Activated CD4-positive, alpha-beta T cell treated with anti-CD3 and anti-CD28 coated beads, Interleukin-2, amount 10 ng/mL, durations not matched to agents 7 days and 5 days (primary cell): Measurements from ENCODE around the gene RSU1. TPM values are rescaled to one million over a fixed set of nuclear protein-coding genes. Genes with fewer than 3 reads are reported as not detected.
A peak's percentile ranks its signal among the peaks of the same experiment; 100 is the strongest.

Experiments
- CTCF ChIA-PET: fragments of 350-600 bp; sonication (Branson Sonifier 250); formaldehyde crosslinking; loops from one replicate; lab custom pipeline; 2021; ENCODE audit warnings: antibody characterized with exemption; lab: Charles Lee
- POLR2A ChIA-PET: fragments of 350-600 bp; sonication (Branson Sonifier 250); formaldehyde crosslinking; loops from one replicate; lab custom pipeline; 2021; ENCODE audit warnings: antibody characterized with exemption; lab: Charles Lee
- DNase-seq: peaks from one replicate; pipeline ENCODE4 v3.0.0-alpha.2; 2020
- H3K27ac Mint-ChIP-seq: one replicate; pipeline ENCODE4 v1.8.0; 2021; ENCODE audit warnings: mild to moderate bottlenecking, moderate library complexity, mixed read lengths
- H3K27me3 Mint-ChIP-seq: one replicate; pipeline ENCODE4 v1.8.0; 2021; ENCODE audit warnings: mixed read lengths
- H3K36me3 Mint-ChIP-seq: one replicate; pipeline ENCODE4 v1.8.0; 2021; ENCODE audit warnings: low read depth, mixed read lengths
- H3K4me1 Mint-ChIP-seq: one replicate; pipeline ENCODE4 v1.8.0; 2021; ENCODE audit warnings: mixed read lengths
- H3K4me3 Mint-ChIP-seq: one replicate; pipeline ENCODE4 v1.8.0; 2021; ENCODE audit warnings: mild to moderate bottlenecking, moderate library complexity, mixed read lengths
- H3K9me3 Mint-ChIP-seq: one replicate; pipeline ENCODE4 v1.8.0; 2021; ENCODE audit warnings: mixed read lengths
- total RNA-seq, 2 experiments: library from RNA; stranded (reverse); gene quantifications; one replicate each; pipeline ENCODE4 v1.2.3, GENCODE V29; 2021

RSU1 gene
- total RNA-seq, 2 experiments from 2014 or later: 79.5 to 106 TPM

GRCh38 chr10:16795410-16796073, 21.7 kb downstream of the RSU1 start:
- no peak for DNase-seq
- no peaks in the 10 kb centered on the region for H3K27me3 Mint-ChIP-seq
- ChIA-PET CTCF (interaction anchor here (0.6 to 1.3 kb wide), 3 partner anchors 14 to 1009 kb away, joined by 3 to 5 read pairs (median 3); no protein-coding TSS in a partner anchor), POLR2A (interaction anchor here (0.6 kb wide), 1 partner anchor 420 kb away, joined by 3 read pairs; no protein-coding TSS in a partner anchor)
- no peak overlapping the region for H3K27ac Mint-ChIP-seq
- peaks cover 10% of the 10 kb centered on the region for H3K4me1 Mint-ChIP-seq
- peaks cover 4% of the 10 kb centered on the region for H3K9me3 Mint-ChIP-seq
- H3K36me3 Mint-ChIP-seq: peaks cover 49% of the 10 kb centered on the region
- H3K4me3 Mint-ChIP-seq: no peak overlapping the region

- Mint-ChIP-seq H3K27me3 (no peaks in the 10 kb centered on the region), H3K36me3 (peaks cover 61% of the 10 kb centered on the region), H3K9me3 (peaks cover 7% of the 10 kb centered on the region), H3K27ac (no peak overlapping the region), H3K4me1 (peaks cover 6% of the 10 kb centered on the region), H3K4me3 (no peak overlapping the region)
- POLR2A ChIA-PET: no interaction called here
- CTCF ChIA-PET: interaction anchor here (1.3 kb wide), 1 partner anchor 15 kb away, joined by 3 read pairs; no protein-coding TSS in a partner anchor
- no peak for DNase-seq
Observed at GRCh38 chr10:16794005-16794404, 23.2 kb downstream of the RSU1 start.

GRCh38 chr10:16792675-16793074, 24.5 kb downstream of the RSU1 start:
- peaks cover 59% of the 10 kb centered on the region for H3K36me3 Mint-ChIP-seq
- peaks cover 8% of the 10 kb centered on the region for H3K9me3 Mint-ChIP-seq
- ChIA-PET CTCF (interaction anchor here (1.3 kb wide), 1 partner anchor 25 kb away, joined by 4 read pairs; the partner anchor contains the start of gene RSU1), POLR2A (no interaction called here)
- H3K4me1 Mint-ChIP-seq: peaks cover 19% of the 10 kb centered on the region
- H3K27ac Mint-ChIP-seq: no peak overlapping the region
- no peak for DNase-seq
- no peaks in the 10 kb centered on the region for H3K27me3 Mint-ChIP-seq
- no peak overlapping the region for H3K4me3 Mint-ChIP-seq

GRCh38 chr10:16789765-16790164, 27.5 kb downstream of the RSU1 start:
- Mint-ChIP-seq H3K9me3 (peaks cover 30% of the 10 kb centered on the region), H3K4me3 (no peak overlapping the region), H3K27me3 (no peaks in the 10 kb centered on the region), H3K4me1 (peaks cover 22% of the 10 kb centered on the region), H3K27ac (no peak overlapping the region), H3K36me3 (peaks cover 64% of the 10 kb centered on the region)
- POLR2A ChIA-PET: interaction anchor here (0.7 kb wide), 1 partner anchor 48 kb away, joined by 3 read pairs; no protein-coding TSS in a partner anchor
- DNase-seq: no peak
- CTCF ChIA-PET: no interaction called here

- POLR2A ChIA-PET: interaction anchor here (0.7 kb wide), 1 partner anchor 48 kb away, joined by 3 read pairs; no protein-coding TSS in a partner anchor
- Mint-ChIP-seq H3K27ac (peak overlapping the region; percentile 92), H3K4me3 (no peak overlapping the region), H3K27me3 (no peaks in the 10 kb centered on the region), H3K36me3 (peaks cover 64% of the 10 kb centered on the region), H3K4me1 (peaks cover 22% of the 10 kb centered on the region), H3K9me3 (peaks cover 30% of the 10 kb centered on the region)
- CTCF ChIA-PET: no interaction called here
- no peak for DNase-seq
Observed at GRCh38 chr10:16789261-16789660, 28.0 kb downstream of the RSU1 start.

- peak overlapping the region; percentile 92 for H3K27ac Mint-ChIP-seq
Observed at GRCh38 chr10:16788778-16789177, 28.4 kb downstream of the RSU1 start.

GRCh38 chr10:16788125-16788524, 29.1 kb downstream of the RSU1 start:
- peak overlapping the region; percentile 92 for H3K27ac Mint-ChIP-seq
- H3K4me3 Mint-ChIP-seq: no peak overlapping the region
- H3K36me3 Mint-ChIP-seq: peaks cover 53% of the 10 kb centered on the region
- H3K9me3 Mint-ChIP-seq: peaks cover 26% of the 10 kb centered on the region
- CTCF ChIA-PET: interaction anchor here (0.8 to 1.0 kb wide), 2 partner anchors 10 to 17 kb away, joined by 3 read pairs; no protein-coding TSS in a partner anchor
- DNase-seq: no peak
- POLR2A ChIA-PET: no interaction called here
- H3K4me1 Mint-ChIP-seq: peaks cover 22% of the 10 kb centered on the region
- H3K27me3 Mint-ChIP-seq: no peaks in the 10 kb centered on the region

More at GRCh38 chr10:16788778-16789177, 28.4 kb downstream of the RSU1 start:
- Mint-ChIP-seq H3K4me3 (no peak overlapping the region), H3K36me3 (peaks cover 60% of the 10 kb centered on the region), H3K27me3 (no peaks in the 10 kb centered on the region), H3K4me1 (peaks cover 22% of the 10 kb centered on the region), H3K9me3 (peaks cover 30% of the 10 kb centered on the region)
- no peak for DNase-seq
- ChIA-PET CTCF (interaction anchor here (0.8 kb wide), 1 partner anchor 11 kb away, joined by 3 read pairs; no protein-coding TSS in a partner anchor), POLR2A (no interaction called here)

- peaks cover 51% of the 10 kb centered on the region for H3K36me3 Mint-ChIP-seq
- ChIA-PET POLR2A (no interaction called here), CTCF (interaction anchor here (1.0 kb wide), 1 partner anchor 18 kb away, joined by 3 read pairs; no protein-coding TSS in a partner anchor)
- no peak overlapping the region for H3K4me3 Mint-ChIP-seq
- DNase-seq: peak; percentile 61
- H3K27ac Mint-ChIP-seq: peak overlapping the region; percentile 92
- peaks cover 26% of the 10 kb centered on the region for H3K9me3 Mint-ChIP-seq
- no peaks in the 10 kb centered on the region for H3K27me3 Mint-ChIP-seq
- peaks cover 22% of the 10 kb centered on the region for H3K4me1 Mint-ChIP-seq
Observed at GRCh38 chr10:16787361-16787791, 29.8 kb downstream of the RSU1 start.

- Mint-ChIP-seq H3K27me3 (no peaks in the 10 kb centered on the region), H3K9me3 (peaks cover 3% of the 10 kb centered on the region), H3K4me3 (no peak overlapping the region), H3K4me1 (peaks cover 28% of the 10 kb centered on the region), H3K36me3 (peaks cover 21% of the 10 kb centered on the region), H3K27ac (no peak overlapping the region)
- POLR2A ChIA-PET: no interaction called here
- DNase-seq: no peak
- CTCF ChIA-PET: interaction anchor here (1.2 to 1.3 kb wide), 2 partner anchors 10 to 22 kb away, joined by 3 to 4 read pairs; no protein-coding TSS in a partner anchor
Observed at GRCh38 chr10:16780338-16780880, 36.8 kb downstream of the RSU1 start.

- DNase-seq: peak; percentile 55
- peak overlapping the region; percentile 59 for H3K27ac Mint-ChIP-seq
- no peak overlapping the region for H3K4me3 Mint-ChIP-seq
- H3K4me1 Mint-ChIP-seq: peaks cover 28% of the 10 kb centered on the region
- H3K27me3 Mint-ChIP-seq: no peaks in the 10 kb centered on the region
- H3K36me3 Mint-ChIP-seq: peaks cover 18% of the 10 kb centered on the region
- ChIA-PET CTCF (interaction anchor here (1.0 kb wide), 1 partner anchor 36 kb away, joined by 3 read pairs; no protein-coding TSS in a partner anchor), POLR2A (no interaction called here)
- no peaks in the 10 kb centered on the region for H3K9me3 Mint-ChIP-seq
Observed at GRCh38 chr10:16779384-16779915, 37.8 kb downstream of the RSU1 start.

- ChIA-PET CTCF (interaction anchor here (1.0 kb wide), 1 partner anchor 11 kb away, joined by 3 read pairs; no protein-coding TSS in a partner anchor), POLR2A (interaction anchor here (0.6 kb wide), 1 partner anchor 17 kb away, joined by 6 read pairs; no protein-coding TSS in a partner anchor)
- H3K4me1 Mint-ChIP-seq: peaks cover 28% of the 10 kb centered on the region
- no peaks in the 10 kb centered on the region for H3K9me3 Mint-ChIP-seq
- no peaks in the 10 kb centered on the region for H3K27me3 Mint-ChIP-seq
- H3K4me3 Mint-ChIP-seq: no peak overlapping the region
- H3K27ac Mint-ChIP-seq: peak overlapping the region; percentile 78
- peak; percentile 39 for DNase-seq
- peaks cover 16% of the 10 kb centered on the region for H3K36me3 Mint-ChIP-seq
Observed at GRCh38 chr10:16777473-16778370, 39.5 kb downstream of the RSU1 start.

GRCh38 chr10:16776896-16777295, 40.3 kb downstream of the RSU1 start:
- peaks cover 29% of the 10 kb centered on the region for H3K4me1 Mint-ChIP-seq
- H3K27ac Mint-ChIP-seq: no peak overlapping the region
- no peak for DNase-seq
- H3K4me3 Mint-ChIP-seq: no peak overlapping the region
- POLR2A ChIA-PET: no interaction called here
- H3K9me3 Mint-ChIP-seq: no peaks in the 10 kb centered on the region
- no peaks in the 10 kb centered on the region for H3K27me3 Mint-ChIP-seq
- H3K36me3 Mint-ChIP-seq: peaks cover 15% of the 10 kb centered on the region
- CTCF ChIA-PET: no interaction called here
